ENCODE data around the gene WDR38. TPM values are rescaled to one million over a fixed set of nuclear protein-coding genes. Genes with fewer than 3 reads are reported as not detected.

WDR38 gene
- total and polyA plus RNA-seq, 8 donors = 1.3 to 8.3 (median 3.6) TPM; not detected in 1

DNA sequence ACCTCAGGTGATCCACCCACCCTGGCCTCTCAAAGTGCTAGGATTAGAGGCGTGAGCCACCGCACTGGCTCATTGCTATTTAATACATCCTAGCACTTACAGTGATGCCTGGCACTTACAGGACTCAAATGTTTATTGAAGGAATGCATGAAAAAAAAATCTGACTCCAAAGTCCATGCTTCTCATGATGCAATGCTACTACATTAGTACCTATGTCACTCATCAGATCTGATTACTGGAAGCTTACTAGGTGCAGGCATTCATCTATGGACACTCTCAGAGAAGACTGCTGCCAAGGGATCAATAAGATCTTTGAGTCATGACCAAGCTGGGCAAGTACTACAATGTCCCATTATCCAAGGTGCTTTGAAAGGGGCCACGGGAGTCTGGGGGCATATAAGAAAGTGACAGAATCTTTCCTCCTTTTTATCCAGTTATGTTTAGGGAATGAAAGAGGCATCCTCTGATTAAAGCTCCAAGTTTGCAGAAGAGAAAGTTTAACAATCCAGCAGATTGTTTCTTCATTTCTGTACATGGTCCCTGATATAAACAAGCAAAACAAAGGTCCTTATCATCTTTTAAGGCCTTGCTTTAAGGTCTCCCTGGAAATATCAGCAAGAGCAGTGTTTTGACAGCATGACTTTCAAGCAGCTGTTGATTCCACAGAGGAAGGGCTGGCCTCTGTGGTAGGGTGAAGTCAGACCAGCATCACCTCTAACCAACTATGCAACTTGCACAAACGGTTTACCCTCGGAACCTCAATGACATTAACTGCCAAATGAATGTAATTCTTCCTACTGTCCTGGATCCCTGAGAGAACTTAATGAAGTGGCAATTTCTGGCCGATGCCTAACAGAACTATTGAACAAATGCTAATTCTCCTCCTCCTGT, 44.6 kb downstream of the WDR38 start:
- Histone ChIP-seq H3K4me1 (no peaks in the 10 kb centered on the region), H3K27me3 (no peaks in the 10 kb centered on the region), H3K9me3 (no peaks in the 10 kb centered on the region), H3K36me3 (peaks cover 3 to 74% of the 10 kb centered on the region in 2 donors), H3K27ac (no peak overlapping the region), H3K4me3 (no peak overlapping the region)
- ATAC-seq (no peak), DNase-seq (no peak)
- TF ChIP-seq, protein P1, sequence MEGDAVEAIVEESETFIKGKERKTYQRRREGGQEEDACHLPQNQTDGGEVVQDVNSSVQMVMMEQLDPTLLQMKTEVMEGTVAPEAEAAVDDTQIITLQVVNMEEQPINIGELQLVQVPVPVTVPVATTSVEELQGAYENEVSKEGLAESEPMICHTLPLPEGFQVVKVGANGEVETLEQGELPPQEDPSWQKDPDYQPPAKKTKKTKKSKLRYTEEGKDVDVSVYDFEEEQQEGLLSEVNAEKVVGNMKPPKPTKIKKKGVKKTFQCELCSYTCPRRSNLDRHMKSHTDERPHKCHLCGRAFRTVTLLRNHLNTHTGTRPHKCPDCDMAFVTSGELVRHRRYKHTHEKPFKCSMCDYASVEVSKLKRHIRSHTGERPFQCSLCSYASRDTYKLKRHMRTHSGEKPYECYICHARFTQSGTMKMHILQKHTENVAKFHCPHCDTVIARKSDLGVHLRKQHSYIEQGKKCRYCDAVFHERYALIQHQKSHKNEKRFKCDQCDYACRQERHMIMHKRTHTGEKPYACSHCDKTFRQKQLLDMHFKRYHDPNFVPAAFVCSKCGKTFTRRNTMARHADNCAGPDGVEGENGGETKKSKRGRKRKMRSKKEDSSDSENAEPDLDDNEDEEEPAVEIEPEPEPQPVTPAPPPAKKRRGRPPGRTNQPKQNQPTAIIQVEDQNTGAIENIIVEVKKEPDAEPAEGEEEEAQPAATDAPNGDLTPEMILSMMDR (IDR thresholded peaks at IDR 0.05) = no peak
- intact Hi-C loops (cut with DNase I) = no loop called here

- TF ChIP-seq, protein P1 (IDR thresholded peaks at IDR 0.05) = no peak
- H3K4me3 ChIP-seq = no peak overlapping the region
- H3K27ac ChIP-seq = no peak overlapping the region
- H3K9me3 ChIP-seq = no peaks in the 10 kb centered on the region
- H3K4me1 ChIP-seq = no peaks in the 10 kb centered on the region
- intact Hi-C loops (cut with DNase I) = no loop called here
- DNase-seq = no peak
- peaks cover 3 to 74% of the 10 kb centered on the region in 2 donors for H3K36me3 ChIP-seq
- no peak for ATAC-seq
- no peaks in the 10 kb centered on the region for H3K27me3 ChIP-seq
These were observed 46.6 kb downstream of the WDR38 start for GRCh38 chr9:124899845-124900244.

DNA sequence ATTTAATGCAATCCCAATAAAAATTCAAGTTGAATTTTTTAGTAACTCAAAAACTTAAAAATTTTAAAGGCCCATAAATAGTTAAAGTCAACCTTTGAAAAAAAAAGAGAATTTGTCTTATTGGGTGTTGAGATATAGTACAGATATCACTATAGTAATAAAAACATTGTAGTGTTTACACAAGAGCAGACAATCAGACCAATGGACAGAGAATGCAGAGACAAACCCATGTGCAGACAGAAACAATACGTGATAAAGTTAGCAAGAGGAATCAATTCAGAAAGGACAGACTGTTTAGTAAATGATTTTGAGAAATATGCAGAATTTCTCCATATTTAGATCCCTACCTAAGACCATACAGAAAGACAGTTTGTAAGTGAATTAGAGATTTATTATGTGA, 53.7 kb downstream of the WDR38 start:
- intact Hi-C loops (cut with DNase I) = no loop called here
- ATAC-seq (no peak), DNase-seq (no peak)
- H3K4me3 ChIP-seq = no peak overlapping the region
- no peaks in the 10 kb centered on the region for H3K9me3 ChIP-seq
- H3K36me3 ChIP-seq = peaks cover 0 to 96% of the 10 kb centered on the region in 2 donors
- H3K4me1 ChIP-seq = no peaks in the 10 kb centered on the region
- TF ChIP-seq, protein P1 (IDR thresholded peaks at IDR 0.05) = no peak
- H3K27me3 ChIP-seq = no peaks in the 10 kb centered on the region
- H3K27ac ChIP-seq = no peak overlapping the region

Other genes starting within 250 kb of the WDR38 start
- 1 to 10 TPM; 2.9 to 4.1 TPM for gene NR6A1, start 82.1 kb upstream of the WDR38 start, total RNA-seq
- 1 to 10 TPM; 1.2 to 1.8 (median 1.7) TPM for gene NR6A1, start 82.1 kb upstream of the WDR38 start, polyA plus RNA-seq (ENCODE audit: insufficient read length in 6 of 6)
- gene OLFML2A, start 76.3 kb upstream of the WDR38 start, total RNA-seq = 10 to 100 TPM; 10.5 to 10.8 TPM
- gene OLFML2A, start 76.3 kb upstream of the WDR38 start, polyA plus RNA-seq (ENCODE audit: insufficient read length in 6 of 6) = 10 to 100 TPM; 39.4 to 67.4 (median 44.7) TPM
- 1,000 to 10,000 TPM in 1 of 2 donors, 100 to 1,000 TPM in 1; 986 to 1,164 TPM for gene RPL35, start 8.5 kb downstream of the WDR38 start, total RNA-seq
- 1,000 to 10,000 TPM in 3 of 6 donors, 100 to 1,000 TPM in 3; 857 to 1,298 (median 976) TPM for gene RPL35, start 8.5 kb downstream of the WDR38 start, polyA plus RNA-seq (ENCODE audit: insufficient read length in 6 of 6)
- 10 to 100 TPM; 51.5 to 53.6 TPM for gene ARPC5L, start 8.7 kb downstream of the WDR38 start, total RNA-seq
- 10 to 100 TPM; 30.8 to 41.5 (median 35.9) TPM for gene ARPC5L, start 8.7 kb downstream of the WDR38 start, polyA plus RNA-seq (ENCODE audit: insufficient read length in 6 of 6)
- gene GOLGA1, start 87.6 kb downstream of the WDR38 start, total RNA-seq = 10 to 100 TPM; 15.4 to 18.9 TPM
- 10 to 100 TPM; 18.1 to 20.2 (median 18.9) TPM for gene GOLGA1, start 87.6 kb downstream of the WDR38 start, polyA plus RNA-seq (ENCODE audit: insufficient read length in 6 of 6)